Activated T-helper 1 cell treated with anti-CD3 and anti-CD28 coated beads, Interleukin-2, amount 50 U/mL, for 16 hours (primary cell): ENCODE measurements around the gene BCL2.
A peak's percentile ranks its signal among the peaks of the same experiment; 100 is the strongest.
"Not testable (repeated sequence)": the region's sequence is repeated elsewhere in the genome, so short reads cannot be mapped to it uniquely, and the experiment has no call there.

Source experiments
- DNase-seq, 2 donors: peaks; one replicate each; pipeline ENCODE4 v3.0.0-alpha.2; 2020; ENCODE audit warnings: low read depth in 1 of 2, low spot score in 1 of 2

Gene BCL2

GRCh38 chr18:63236921-63237846 is 82.4 kb downstream of the BCL2 start:
- DNase-seq: no peak

GRCh38 chr18:63236406-63236805 is 83.2 kb downstream of the BCL2 start:
- DNase-seq: no peak

DNA sequence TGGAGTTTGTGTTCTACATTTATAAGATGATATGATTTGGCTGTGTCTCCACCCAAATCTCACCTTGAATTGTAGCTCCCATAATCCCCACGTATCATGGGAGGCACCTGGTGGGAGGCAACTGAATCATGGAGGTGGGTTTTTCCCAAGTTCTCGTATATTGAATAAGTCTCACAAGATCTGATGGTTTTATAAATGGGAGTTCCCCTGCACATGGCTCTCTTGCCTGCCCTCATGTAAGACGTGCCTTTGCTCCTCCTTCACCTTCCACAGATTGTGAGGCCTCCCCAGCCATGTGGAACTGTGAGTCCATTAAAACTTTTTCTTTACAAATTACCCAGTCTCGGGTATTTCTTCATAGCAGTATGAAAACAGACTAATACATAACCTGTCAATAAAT is 83.6 kb downstream of the BCL2 start:
- DNase-seq: not testable (repeated sequence)

GRCh38 chr18:63234841-63235240 is 84.7 kb downstream of the BCL2 start:
- DNase-seq: no peak

DNA sequence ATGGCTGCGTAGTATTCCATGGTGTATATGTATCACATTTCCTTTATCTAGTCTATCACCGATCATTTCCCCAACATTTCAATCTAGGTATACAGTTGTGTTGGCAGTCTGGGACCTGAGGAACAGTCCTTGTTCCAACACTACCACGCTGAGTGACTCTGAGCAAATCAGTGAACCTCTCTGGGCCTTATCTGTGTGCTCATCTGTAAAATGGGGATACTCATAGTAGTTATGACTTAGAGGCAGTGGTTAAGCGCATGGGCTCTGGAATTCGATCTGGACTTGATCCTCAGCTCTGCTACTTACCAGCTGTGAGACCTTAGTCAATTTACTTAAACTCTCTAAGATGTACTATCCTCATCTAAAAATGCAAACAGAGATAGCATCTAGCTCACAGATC is 85.1 kb downstream of the BCL2 start:
- no peak for DNase-seq

GRCh38 chr18:63233334-63233733 is 86.2 kb downstream of the BCL2 start:
- no peak for DNase-seq

DNA sequence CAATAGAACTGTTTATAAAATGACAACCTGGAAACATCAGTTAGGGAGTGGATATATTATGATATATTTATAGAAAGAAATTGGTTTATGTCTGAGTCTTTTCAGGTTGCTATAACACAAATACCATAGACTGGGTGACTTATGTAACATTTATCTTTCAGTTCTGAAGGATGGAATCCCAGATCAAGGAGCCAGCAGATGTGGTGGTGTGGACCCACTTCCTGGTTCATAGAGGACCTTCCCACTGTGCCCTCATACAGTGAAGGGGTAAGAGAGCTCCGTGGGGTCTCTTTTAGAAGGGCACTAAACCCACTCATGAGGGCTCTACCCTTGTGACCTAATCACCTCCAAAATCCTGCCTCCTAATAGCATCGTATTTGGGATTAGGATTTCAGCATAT is 86.7 kb downstream of the BCL2 start:
- no peak for DNase-seq

DNA sequence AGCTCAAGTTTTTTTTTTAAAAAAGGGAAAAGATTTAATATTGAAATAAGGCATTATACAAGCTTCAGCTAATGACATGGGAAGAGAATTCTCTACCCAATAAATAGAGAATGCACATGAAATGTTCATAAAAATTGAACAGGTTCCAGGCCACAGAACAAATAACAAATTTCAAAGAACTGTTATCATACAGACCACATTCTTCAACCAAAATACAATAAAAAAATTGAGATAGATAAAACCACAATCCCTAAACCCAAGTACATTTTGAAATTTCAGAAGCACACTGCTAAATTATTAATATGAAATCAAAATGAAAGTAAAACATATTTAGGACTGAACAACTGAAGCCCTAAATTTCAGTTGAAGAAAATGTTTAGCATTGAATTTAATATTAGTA is 89.6 kb downstream of the BCL2 start:
- DNase-seq: no peak

GRCh38 chr18:63225434-63225833 is 94.1 kb downstream of the BCL2 start:
- no peak for DNase-seq

- peak in 1 of 2 donors; percentile 16 for DNase-seq
Measured at GRCh38 chr18:63224630-63225029, 94.9 kb downstream of the BCL2 start.

DNA sequence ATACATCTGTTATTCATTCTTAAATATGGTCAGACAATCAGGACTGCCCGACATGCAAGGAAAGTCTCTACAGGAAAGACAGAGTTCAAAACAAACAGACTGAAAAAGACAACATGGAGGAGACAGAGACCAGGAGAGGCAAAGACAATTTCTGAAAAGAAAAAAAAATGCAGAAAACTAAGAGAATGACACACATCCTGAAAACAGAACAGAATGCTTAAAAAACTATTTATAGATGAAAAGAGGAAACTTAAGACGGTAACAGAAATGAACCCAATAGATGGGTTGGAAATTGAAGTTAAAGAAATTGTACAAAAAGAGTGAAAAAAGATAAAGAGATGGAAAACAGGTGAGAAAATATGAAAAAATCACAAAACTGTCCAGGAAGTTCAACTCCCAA is 95.7 kb downstream of the BCL2 start:
- no peak for DNase-seq

DNA sequence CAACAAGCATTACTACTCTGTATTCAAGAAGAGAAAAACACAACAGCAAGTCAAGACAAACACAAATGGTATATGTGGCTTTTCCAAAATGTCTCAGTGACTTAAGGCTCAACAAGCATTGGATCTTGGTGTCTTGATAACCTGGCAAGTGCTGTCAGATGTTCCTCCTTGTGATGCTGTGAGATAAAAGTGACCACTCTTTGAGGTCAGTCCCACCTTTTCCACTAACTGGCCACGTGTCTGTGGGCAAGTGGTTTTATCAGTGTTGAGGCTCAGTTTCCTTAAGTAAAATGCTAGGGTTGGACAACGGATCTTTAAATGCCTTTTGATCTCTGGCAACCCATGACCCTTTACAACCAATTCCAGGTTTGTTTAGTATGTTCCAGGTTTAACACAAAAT is 98.7 kb downstream of the BCL2 start:
- DNase-seq: no peak

GRCh38 chr18:63218472-63218871 is 101.1 kb downstream of the BCL2 start:
- no peak for DNase-seq

GRCh38 chr18:63216516-63217311 is 102.9 kb downstream of the BCL2 start:
- DNase-seq: no peak

GRCh38 chr18:63213936-63214671 is 105.5 kb downstream of the BCL2 start:
- DNase-seq: no peak

DNA sequence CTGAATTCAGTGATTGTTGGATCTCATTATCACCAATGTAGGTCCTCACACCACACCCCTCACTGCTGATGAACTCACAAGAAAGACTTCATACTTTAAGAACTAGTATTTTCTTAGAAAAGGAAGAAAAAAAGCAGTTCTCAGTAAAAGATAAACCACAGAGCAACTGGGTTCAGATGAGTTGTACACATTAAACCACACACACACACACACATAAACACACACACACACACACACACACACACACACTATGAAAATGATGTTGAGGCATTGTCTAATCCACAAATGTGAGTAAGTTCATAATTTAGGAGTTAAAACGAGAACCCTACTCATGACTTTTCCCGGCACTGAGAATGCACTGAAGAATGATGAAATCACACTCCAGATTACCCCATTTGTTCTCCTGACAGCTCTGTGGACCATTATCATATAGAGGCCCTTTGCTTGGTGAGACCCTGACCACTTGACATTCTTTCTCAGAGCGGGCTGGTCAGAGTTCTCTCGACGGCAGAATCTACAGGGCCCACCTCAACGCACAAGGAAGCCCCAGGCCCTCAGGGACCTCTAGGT is 106.2 kb downstream of the BCL2 start:
- DNase-seq: no peak

- DNase-seq: no peak
Measured at GRCh38 chr18:63210521-63210920, 109.0 kb downstream of the BCL2 start.

- DNase-seq: no peak
Measured at GRCh38 chr18:63208676-63209075, 110.9 kb downstream of the BCL2 start.

- DNase-seq: no peak
Measured at GRCh38 chr18:63207835-63208234, 111.7 kb downstream of the BCL2 start.

- no peak for DNase-seq
Measured at GRCh38 chr18:63207143-63207790, 112.3 kb downstream of the BCL2 start.
